Bronchial epithelial cell (primary cell): ENCODE data around the gene AFF3. TPM values are rescaled to one million over a fixed set of nuclear protein-coding genes. Genes with fewer than 3 reads are reported as not detected.

Source experiments
- DNase-seq: peaks from one replicate; pipeline ENCODE4 v3.0.0-alpha.2; 2010; ENCODE audit warnings: low read depth
- FAIRE-seq: peaks from 2 replicates; lab custom pipeline; 2011; peaks lifted over from hg19 to GRCh38; lab: Jason Lieb, UNC
- H3K27me3 ChIP-seq: 2 replicates; pipeline ENCODE4 v1.5.1; 2011; ENCODE audit warnings: low read length; ENCODE audit not compliant: control insufficient read depth, insufficient read depth
- H3K36me3 ChIP-seq: 2 replicates; pipeline ENCODE4 v1.5.1; 2011; ENCODE audit warnings: low read length; ENCODE audit not compliant: control insufficient read depth, insufficient read depth
- H3K4me3 ChIP-seq: 2 replicates; pipeline ENCODE4 v1.5.1; 2011; ENCODE audit warnings: mild to moderate bottlenecking, low read depth, low read length, control low read depth
- CTCF ChIP-seq: IDR thresholded peaks from 2 replicates; pipeline ENCODE4 v1.5.1; 2011; ENCODE audit warnings: mild to moderate bottlenecking, moderate library complexity, low read length, control low read depth, inconsistent platforms; ENCODE audit not compliant: insufficient read depth, severe bottlenecking
- total RNA-seq: library from RNA; depleted of rRNA; stranded (reverse); fragments of >200 nt; gene quantifications from 2 replicates; pipeline ENCODE4 v1.2.1, GENCODE V29; 2014

The AFF3 gene
- total RNA-seq, 1 donor from 2014 or later = not detected

GRCh38 chr2:99694331-99694730 lies 448.1 kb downstream of the AFF3 start:
- no peak for TF ChIP-seq CTCF
- DNase-seq = no peak
- H3K4me3 ChIP-seq = no peak overlapping the region
- H3K27me3 ChIP-seq = no peaks in the 10 kb centered on the region
- FAIRE-seq = no peak
- no peaks in the 10 kb centered on the region for H3K36me3 ChIP-seq

DNA sequence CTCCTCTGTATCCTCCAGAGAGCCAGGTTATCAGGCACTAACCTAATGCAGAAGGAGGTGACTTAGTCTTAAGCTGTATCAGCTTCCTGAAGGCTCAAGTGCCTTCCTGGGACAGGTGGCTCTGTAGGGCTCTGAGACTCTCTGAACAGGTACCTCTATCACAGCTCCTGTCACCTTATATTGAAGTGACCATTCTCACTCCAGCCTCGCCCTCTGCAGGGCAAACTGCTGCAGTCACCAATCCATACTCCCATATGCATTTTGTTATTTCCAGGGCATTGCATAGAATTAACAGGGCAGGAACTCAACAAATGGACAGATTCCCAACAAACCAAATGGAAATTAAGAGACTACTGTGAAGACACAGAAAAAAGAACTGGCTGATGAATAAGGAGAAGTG lies 449.6 kb downstream of the AFF3 start:
- no peak overlapping the region for H3K4me3 ChIP-seq
- H3K36me3 ChIP-seq = no peaks in the 10 kb centered on the region
- no peaks in the 10 kb centered on the region for H3K27me3 ChIP-seq
- no peak for TF ChIP-seq CTCF
- DNase-seq (no peak), FAIRE-seq (no peak)

DNA sequence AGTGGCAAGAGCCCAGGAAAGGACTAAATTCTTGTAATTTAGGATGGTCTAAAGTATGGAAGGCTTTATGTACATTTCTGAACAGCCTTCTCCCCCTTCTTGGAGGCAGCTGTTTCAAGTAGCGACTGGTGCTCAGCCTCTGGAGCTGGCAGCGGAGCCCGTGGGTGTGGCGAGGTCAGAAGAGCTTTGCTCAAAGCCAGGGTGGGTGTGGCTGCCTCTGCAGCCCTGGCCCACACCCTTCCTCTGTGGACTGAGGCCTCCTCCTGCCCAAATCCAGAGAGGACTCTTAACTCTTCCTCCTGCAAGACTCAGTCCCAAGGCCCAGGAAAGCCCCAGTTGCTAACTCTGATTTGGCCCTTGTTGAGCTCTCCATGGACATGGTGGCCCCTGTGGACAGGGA lies 450.5 kb downstream of the AFF3 start:
- FAIRE-seq (no peak), DNase-seq (no peak)
- Histone ChIP-seq H3K4me3 (no peak overlapping the region), H3K27me3 (peaks cover 2% of the 10 kb centered on the region), H3K36me3 (no peaks in the 10 kb centered on the region)
- no peak for TF ChIP-seq CTCF

GRCh38 chr2:99689145-99689742 lies 453.1 kb downstream of the AFF3 start:
- TF ChIP-seq CTCF = no peak
- H3K4me3 ChIP-seq = no peak overlapping the region
- H3K36me3 ChIP-seq = no peaks in the 10 kb centered on the region
- peaks cover 2% of the 10 kb centered on the region for H3K27me3 ChIP-seq
- FAIRE-seq (no peak), DNase-seq (no peak)

DNA sequence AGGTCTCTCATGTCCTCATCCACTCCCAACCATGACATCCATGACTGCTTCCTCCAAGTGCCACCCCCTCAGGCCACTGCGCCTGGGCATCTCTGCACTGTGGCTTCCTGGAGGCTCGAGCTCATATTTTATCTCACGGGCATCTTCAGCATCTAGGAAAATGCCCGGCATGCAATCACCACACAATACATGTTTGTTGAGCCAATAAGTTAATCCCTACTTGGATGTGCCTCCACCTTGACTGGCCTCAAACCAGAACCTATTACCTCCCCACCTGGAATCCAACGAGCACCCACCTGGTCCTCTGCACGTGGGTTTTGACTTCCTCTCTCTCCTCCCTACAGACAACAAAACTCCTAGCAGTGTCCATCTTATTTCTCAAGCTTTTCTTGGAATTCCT lies 453.7 kb downstream of the AFF3 start:
- H3K36me3 ChIP-seq = no peaks in the 10 kb centered on the region
- H3K27me3 ChIP-seq = peaks cover 2% of the 10 kb centered on the region
- TF ChIP-seq CTCF = no peak
- no peak for FAIRE-seq
- H3K4me3 ChIP-seq = no peak overlapping the region
- DNase-seq = no peak
